ENCODE measurements around the gene ZCWPW1.
A peak's percentile ranks its signal among the peaks of the same experiment; 100 is the strongest.

ZCWPW1 gene

GRCh38 chr7:100432053-100432452, 3.5 kb upstream of the ZCWPW1 start:
- no peak for DNase-seq (ENCODE audit: low read depth)

- no peak for DNase-seq (ENCODE audit: low read depth)
Measured at GRCh38 chr7:100431286-100431735, 2.8 kb upstream of the ZCWPW1 start.

GRCh38 chr7:100430493-100431285, 2.2 kb upstream of the ZCWPW1 start:
- no peak for DNase-seq (ENCODE audit: low read depth)

- DNase-seq (ENCODE audit: low read depth): peak; percentile 95
Measured at GRCh38 chr7:100429637-100430492, 1.4 kb upstream of the ZCWPW1 start, which contains the start of gene MEPCE. TSS of gene MEPCE (plus strand) at chr7:100429831. CDS start at chr7:100430019, 188 bp downstream.

- DNase-seq (ENCODE audit: low read depth): peak; percentile 100
Measured at GRCh38 chr7:100428967-100429636, 599 bp upstream of the ZCWPW1 start.

DNA sequence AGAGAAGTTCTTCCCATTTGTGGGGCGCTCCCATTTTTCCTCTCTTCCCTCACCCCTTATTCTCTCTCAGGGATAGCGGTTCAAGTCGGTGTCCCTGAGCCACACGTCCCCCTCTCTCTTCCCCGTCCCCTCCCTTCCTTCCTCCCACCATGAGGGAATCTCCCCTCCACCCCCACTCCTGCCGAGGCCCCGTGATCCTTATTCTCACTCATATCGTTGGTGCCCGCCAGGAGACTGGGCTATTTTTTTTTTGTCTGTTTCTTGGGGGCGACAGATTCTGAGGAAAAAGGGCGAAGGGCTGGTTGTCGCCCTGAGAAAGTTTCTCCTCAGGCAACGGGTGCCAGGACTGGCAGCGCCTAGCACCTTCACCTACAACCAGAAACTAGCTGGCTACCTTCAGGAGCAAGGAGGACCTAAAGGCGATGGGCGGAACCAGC, 723 bp downstream of the ZCWPW1 start:
- DNase-seq (ENCODE audit: low read depth): no peak

DNA sequence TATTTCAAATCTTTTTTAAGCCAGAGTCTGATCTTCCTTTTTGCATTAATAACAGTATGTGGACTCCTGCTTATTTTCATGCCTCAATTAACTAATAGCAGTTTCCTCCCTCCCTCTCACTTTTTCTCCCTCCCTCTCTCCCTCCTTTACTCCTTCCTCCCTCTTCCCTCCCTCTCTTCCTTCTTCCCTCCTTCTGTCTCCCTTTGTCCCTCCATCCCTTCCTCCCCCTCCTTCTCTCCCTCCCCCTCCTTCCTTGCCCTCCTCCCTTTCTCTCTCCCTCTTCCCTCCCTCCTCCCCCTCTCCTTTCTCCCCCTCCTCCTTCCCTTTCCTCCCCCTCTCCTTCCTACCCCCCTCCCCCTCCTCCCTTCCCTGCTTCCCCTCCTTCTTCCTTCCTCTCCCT, 2.0 kb downstream of the ZCWPW1 start:
- no peak for DNase-seq (ENCODE audit: low read depth)

- no peak for DNase-seq (ENCODE audit: low read depth)
Measured at GRCh38 chr7:100425347-100425746, 3.2 kb downstream of the ZCWPW1 start.

DNA sequence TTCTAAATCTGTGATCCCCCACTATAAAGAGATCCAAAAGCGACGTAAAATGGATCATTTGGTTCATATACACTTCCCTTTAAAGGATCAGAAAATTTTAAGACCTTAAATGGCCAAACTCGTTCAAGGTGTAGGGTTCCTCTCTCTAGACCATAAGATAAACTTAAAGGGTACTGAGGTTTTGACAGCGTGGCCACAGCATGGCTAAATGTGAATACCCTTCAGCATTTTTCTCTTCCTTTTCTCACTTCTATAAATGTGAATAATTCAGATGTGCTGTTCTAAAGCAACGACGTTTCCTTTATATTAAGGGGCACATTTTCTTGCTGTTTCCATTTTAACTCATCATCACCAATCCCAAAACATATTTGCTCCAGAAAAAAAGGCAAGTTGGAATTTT, 5.2 kb downstream of the ZCWPW1 start:
- no peak for DNase-seq (ENCODE audit: low read depth)

- DNase-seq (ENCODE audit: low read depth): no peak
Measured at GRCh38 chr7:100419660-100420226, 8.8 kb downstream of the ZCWPW1 start.

GRCh38 chr7:100418930-100419659, 9.4 kb downstream of the ZCWPW1 start:
- DNase-seq (ENCODE audit: low read depth): no peak

DNA sequence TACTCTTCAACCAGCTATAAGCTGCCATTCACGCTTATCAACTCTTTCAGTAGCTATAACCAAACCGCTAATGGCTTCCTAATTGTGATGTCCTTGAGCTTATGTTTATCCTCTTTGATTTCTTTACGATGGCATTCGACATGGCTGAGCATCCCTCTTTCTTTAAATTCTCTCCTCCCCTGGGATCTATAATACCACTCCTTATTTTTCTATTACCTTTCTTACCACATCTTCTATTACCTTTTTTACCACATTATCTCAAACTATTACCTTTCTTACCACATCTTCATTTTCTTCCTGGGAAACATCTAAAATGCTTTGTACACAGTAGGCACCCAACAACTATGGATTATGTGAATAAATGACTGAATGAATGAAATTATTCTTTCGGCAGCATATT, 13.1 kb downstream of the ZCWPW1 start:
- no peak for DNase-seq (ENCODE audit: low read depth)

DNA sequence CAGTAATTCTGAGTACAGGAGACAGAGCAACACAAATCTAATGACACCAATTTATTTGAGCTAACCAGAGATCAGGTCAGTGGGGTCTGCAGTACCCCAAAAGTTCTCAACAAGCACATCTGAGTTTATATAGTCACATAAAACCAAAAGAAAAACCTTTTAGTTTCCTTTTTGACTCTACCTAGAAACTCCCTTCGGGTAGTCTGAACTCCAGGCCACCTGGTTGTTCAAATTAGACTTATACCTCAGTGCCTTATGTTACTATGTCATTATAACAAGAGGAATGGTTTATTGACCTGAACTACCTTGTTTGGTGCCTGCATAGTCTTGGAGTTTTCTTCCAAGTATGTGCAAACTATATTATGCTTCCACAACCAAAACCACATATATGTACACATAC, 14.6 kb downstream of the ZCWPW1 start:
- DNase-seq (ENCODE audit: low read depth): no peak

- no peak for DNase-seq (ENCODE audit: low read depth)
Measured at GRCh38 chr7:100413346-100413745, 15.2 kb downstream of the ZCWPW1 start.

DNA sequence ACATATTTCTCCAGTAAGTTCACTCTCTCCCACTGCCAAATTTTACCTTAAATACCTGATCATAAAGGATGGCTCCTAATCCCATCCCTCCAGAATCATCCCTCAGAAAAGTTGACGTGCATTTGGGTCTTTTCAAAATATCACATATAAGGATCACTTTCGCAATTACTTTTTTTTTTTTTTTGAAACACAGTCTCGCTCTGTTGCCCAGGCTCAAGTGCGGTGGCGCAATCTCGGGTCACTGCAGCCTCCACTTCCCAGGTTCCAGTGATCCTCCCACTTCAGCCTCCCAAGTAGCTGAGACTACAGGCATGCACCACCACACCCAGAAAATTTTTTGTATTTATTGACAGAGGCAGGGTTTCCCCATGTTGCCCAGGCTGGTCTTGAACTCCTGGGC, 17.4 kb downstream of the ZCWPW1 start:
- DNase-seq (ENCODE audit: low read depth): no peak

DNA sequence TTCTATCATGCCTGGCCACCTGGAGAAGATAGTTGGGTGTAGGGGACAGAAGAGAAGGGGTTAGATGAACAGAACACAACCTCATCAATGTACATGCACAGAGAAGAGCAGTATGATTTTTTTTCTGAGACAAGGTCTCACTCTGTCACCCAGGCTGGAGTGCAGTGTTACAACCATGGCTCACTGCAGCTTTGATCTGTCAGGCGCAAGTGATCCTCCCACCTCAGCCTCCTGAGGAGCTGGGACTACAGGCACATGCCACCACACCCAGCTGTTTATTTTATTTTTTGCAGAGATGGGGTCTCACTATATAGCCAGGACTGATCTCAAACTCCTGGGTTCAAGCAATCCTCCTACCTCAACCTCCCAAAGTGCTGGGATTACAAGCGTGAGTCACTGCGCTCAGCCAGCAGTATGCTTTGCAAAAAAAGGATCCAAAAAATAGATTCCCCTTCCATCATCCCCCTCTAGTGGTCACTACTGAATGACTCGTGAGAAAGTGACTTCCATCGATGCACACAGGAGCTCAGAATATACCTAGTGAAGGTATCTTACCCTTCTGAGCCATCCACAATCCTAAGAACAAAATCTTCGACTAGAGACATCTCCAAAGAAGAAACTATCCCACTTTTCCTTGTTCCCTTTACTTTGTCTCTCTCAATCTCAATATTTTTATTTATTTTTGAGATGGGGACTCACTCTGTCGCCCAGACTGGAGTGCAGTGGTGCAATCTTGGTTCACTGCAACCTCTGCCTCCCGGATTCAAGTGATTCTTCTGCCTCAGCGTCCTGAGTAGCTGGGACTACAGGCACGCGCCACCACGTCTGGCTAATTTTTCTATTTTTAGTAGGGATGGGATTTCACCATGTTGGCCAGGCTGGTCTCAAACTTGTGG, 21.0 kb downstream of the ZCWPW1 start:
- DNase-seq (ENCODE audit: low read depth): no peak

GRCh38 chr7:100406767-100407166, 21.7 kb downstream of the ZCWPW1 start:
- DNase-seq (ENCODE audit: low read depth): no peak

GRCh38 chr7:100402241-100402640, 26.3 kb downstream of the ZCWPW1 start:
- DNase-seq (ENCODE audit: low read depth): no peak

- no peak for DNase-seq (ENCODE audit: low read depth)
Measured at GRCh38 chr7:100401811-100402210, 26.7 kb downstream of the ZCWPW1 start.

DNA sequence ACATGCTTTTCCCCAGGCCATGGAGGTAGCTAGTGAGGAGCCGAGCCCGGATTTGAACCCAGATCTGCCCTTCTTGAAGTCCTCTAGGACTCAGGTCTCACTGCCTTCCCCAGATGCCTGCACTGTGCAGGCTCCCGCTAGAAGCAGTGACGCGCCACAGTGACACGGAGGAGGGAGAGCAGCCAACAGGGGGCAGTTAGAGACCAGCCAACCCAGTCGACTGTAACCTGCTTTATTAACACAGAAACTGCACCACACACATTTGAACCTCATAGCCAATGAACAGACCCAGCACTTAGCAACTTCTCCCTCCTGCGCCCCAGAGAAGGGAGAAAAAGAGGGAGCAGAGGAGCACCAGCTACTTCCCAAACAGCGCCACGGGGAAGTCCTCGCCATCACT, 27.8 kb downstream of the ZCWPW1 start:
- DNase-seq (ENCODE audit: low read depth): no peak
